ENCODE measurements around the gene HIVEP2.

Gene HIVEP2

DNA sequence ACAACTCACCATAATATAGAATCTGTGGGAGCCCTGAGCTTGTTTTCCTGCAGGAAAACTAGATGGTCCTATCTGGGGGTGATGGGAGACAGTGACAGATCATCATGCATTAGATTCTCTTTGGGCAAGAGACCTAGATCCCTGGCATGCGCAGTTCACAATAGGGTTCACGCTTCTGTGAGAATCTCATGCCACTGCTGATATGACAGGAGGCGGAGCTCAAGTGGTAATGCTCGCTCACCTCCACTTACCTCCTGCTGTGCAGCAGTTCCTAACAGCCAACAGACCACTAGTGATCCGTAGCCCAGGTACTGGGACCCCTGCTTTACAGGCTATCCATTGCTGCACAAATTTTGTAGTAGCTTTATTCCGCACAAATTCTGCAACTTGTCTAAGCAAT, 84.5 kb downstream of the HIVEP2 start:
- TF ChIP-seq, protein P1, sequence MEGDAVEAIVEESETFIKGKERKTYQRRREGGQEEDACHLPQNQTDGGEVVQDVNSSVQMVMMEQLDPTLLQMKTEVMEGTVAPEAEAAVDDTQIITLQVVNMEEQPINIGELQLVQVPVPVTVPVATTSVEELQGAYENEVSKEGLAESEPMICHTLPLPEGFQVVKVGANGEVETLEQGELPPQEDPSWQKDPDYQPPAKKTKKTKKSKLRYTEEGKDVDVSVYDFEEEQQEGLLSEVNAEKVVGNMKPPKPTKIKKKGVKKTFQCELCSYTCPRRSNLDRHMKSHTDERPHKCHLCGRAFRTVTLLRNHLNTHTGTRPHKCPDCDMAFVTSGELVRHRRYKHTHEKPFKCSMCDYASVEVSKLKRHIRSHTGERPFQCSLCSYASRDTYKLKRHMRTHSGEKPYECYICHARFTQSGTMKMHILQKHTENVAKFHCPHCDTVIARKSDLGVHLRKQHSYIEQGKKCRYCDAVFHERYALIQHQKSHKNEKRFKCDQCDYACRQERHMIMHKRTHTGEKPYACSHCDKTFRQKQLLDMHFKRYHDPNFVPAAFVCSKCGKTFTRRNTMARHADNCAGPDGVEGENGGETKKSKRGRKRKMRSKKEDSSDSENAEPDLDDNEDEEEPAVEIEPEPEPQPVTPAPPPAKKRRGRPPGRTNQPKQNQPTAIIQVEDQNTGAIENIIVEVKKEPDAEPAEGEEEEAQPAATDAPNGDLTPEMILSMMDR (IDR thresholded peaks at IDR 0.05; ENCODE audit: insufficient read depth, low read depth, low read length, missing control alignments), result no peak
- no peak for DNase-seq (ENCODE audit: low read depth)
- H3K4me3 ChIP-seq (ENCODE audit: low read length), result no peak overlapping the region

DNA sequence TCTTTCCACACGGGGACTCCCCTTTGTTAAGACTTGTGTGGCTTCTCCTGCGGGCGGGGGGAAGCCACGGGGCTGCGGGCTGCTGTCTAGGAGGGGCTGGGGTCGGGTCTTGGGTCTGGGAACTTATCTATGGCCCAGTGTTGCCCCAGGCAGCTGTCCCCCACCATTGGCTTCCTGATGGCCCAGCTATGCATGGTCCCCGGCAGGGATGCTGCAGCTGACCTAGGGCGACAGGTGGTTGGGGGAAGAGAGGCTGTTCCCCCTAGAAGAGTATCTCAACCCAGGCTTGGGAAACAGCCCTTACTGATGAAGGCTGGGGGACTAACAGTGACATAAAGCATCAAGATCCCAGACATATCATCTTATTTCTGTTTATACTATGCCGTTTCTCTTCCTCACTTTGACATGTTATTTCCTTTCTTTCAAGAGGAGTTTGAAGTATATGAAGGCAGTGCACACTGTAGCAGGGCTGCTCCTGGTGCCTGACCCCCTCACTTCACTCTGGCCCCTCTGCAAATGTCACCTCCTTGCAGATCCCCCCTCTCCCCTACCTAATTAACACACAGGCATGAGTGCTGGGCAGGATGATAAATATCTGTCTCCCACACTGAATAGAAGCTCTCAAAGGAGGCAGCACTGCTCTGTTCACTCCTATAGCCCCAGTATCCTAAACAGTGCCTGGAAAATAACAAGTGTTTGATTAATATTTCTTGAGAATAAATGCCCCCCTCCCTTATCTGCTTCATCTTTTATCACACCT, 87.0 kb downstream of the HIVEP2 start:
- H3K4me3 ChIP-seq (ENCODE audit: low read length), result no peak overlapping the region
- TF ChIP-seq, protein P1 (IDR thresholded peaks at IDR 0.05; ENCODE audit: insufficient read depth, low read depth, low read length, missing control alignments), result no peak
- DNase-seq (ENCODE audit: low read depth), result no peak

DNA sequence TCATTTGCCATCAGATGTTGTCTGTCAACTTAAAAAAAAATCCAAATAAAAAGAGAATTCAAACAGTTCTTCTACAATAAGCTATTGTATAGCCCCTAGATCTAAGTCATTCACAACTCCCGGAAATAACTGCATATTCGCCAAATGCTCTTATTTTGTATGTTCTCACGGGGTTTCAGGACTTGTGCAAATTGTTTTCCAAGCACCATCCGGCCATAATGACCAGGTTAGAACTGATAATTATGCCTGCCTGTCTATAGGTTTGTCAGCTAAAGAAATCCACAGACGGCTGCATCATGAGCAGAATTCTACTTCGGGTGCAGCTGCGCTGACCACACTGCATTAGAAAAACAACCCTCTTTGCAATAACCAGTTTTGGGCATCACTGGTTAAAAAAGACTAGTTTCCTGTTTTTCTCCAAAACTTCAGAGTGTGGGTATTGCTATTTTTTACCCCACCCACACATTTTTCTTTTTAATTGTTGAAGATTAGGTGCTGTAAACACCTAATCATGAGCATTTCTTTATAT, 87.7 kb downstream of the HIVEP2 start:
- no peak for DNase-seq (ENCODE audit: low read depth)
- TF ChIP-seq, protein P1 (IDR thresholded peaks at IDR 0.05; ENCODE audit: insufficient read depth, low read depth, low read length, missing control alignments), result no peak
- H3K4me3 ChIP-seq (ENCODE audit: low read length), result no peak overlapping the region

DNA sequence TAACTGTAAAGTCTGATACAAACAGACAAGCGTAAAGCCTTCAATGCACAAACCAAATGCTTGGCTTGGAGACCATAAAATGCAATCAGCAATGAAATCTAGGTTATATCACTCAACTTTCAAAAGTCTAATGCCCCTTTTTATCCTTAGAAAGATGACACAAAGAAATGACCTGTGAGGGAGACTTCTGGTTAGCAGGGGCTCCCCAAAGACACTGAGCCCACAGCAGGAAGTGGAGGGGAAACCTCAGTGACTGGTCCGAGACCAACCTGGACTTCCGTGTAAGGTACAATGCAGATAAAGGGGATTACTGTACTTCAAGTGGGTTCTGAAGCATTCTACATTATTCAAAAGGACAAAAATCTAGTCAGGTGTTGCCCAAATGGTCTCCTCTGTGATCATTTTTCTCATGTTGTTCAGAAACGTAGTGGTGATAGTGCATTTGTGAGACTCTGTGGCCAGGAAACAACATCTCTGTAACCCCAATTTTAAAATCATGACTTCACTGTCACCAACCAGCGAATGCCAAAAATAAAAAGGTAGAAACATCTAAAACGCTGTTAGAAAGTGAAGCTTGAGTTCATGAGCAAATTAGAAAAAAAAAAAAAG, 88.2 kb downstream of the HIVEP2 start:
- TF ChIP-seq, protein P1 (IDR thresholded peaks at IDR 0.05; ENCODE audit: insufficient read depth, low read depth, low read length, missing control alignments), result no peak
- no peak overlapping the region for H3K4me3 ChIP-seq (ENCODE audit: low read length)
- DNase-seq (ENCODE audit: low read depth), result no peak

DNA sequence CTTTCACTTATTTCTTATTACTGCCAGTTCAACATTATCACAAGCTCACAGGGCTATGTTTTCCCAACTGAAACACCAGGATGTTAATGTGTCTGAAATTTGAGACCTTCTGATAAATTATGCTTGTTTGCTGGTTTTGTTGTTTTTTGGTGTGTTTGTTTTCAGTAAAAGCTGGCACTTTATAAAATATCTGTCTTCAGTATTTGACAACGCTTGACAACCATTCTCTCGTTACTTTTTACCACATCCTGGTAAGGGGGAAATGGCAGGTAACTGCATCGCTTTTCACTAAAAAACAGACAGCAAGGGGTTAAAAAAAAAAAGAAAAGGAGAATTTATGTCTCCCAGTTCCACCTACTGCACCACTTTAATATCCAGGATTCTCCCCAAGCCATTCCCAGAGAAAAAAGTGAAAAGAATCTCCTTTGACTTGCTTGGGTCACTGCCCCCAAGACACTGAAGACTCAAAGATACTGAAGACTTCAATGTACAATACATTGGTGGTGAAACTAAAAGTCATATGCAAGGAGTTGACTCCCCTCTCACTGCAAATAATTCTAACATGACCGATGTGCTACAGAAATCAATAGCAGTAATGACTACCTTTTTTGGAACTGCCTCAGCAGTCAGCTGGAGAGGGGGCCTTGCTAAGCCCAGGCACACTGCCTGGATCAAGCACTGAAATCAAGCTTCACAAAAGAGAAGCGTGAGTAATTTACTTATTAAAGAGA, 88.9 kb downstream of the HIVEP2 start:
- H3K4me3 ChIP-seq (ENCODE audit: low read length), result no peak overlapping the region
- no peak for DNase-seq (ENCODE audit: low read depth)
- TF ChIP-seq, protein P1 (IDR thresholded peaks at IDR 0.05; ENCODE audit: insufficient read depth, low read depth, low read length, missing control alignments), result no peak

DNA sequence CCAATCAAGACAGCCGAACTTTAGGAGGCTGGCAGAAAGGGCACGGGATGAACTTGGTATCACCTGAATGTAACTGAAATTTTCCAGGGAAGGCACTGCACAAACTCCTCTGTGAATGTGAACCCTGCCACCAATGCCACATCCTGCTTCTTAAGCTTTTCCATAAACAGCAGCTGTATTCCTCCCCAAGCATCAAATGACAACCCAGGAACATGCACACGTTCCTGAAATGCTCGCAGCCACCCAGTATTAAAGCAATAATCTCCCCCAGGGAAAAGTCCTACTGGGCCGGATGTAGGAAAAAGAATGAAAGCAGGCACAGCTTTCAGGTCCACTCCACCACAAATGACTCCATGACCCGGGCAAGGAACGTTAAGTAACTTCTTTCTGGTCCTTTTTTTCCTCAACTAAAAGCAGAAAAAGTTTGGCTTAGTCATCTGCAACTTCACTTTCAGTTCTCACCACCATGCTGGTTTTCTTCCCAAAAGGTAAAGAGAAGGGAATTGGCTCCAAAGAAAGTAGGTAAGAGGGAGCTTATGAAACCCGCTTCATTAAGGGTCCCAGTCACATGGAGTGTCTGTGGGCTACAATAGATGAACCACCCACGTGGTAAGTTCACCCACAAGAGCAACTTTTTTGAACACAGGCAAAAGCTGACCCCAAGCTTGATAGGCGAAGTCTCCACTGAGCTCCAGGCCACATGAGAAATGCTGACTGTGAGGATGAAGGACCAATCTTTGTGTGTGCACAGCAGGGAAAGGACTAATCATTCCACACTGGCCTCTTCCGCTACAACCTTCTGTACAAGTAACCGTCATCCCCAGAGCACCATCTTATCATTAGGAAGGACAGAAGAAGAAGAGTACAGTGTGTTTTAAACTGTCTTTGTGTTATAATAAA, 90.1 kb downstream of the HIVEP2 start:
- no peak overlapping the region for H3K4me3 ChIP-seq (ENCODE audit: low read length)
- DNase-seq (ENCODE audit: low read depth), result no peak
- TF ChIP-seq, protein P1 (IDR thresholded peaks at IDR 0.05; ENCODE audit: insufficient read depth, low read depth, low read length, missing control alignments), result no peak
